Measurements from ENCODE around the gene ZNF805. TPM values are rescaled to one million over a fixed set of nuclear protein-coding genes. Genes with fewer than 3 reads are reported as not detected.
A peak's percentile ranks its signal among the peaks of the same experiment; 100 is the strongest.

Gene ZNF805
- total and polyA plus RNA-seq, 2 of the 13 experiments (the other 11 are each of a cell fraction or from before 2014, with no cell fraction given): 5.1 to 12.8 TPM

DNA sequence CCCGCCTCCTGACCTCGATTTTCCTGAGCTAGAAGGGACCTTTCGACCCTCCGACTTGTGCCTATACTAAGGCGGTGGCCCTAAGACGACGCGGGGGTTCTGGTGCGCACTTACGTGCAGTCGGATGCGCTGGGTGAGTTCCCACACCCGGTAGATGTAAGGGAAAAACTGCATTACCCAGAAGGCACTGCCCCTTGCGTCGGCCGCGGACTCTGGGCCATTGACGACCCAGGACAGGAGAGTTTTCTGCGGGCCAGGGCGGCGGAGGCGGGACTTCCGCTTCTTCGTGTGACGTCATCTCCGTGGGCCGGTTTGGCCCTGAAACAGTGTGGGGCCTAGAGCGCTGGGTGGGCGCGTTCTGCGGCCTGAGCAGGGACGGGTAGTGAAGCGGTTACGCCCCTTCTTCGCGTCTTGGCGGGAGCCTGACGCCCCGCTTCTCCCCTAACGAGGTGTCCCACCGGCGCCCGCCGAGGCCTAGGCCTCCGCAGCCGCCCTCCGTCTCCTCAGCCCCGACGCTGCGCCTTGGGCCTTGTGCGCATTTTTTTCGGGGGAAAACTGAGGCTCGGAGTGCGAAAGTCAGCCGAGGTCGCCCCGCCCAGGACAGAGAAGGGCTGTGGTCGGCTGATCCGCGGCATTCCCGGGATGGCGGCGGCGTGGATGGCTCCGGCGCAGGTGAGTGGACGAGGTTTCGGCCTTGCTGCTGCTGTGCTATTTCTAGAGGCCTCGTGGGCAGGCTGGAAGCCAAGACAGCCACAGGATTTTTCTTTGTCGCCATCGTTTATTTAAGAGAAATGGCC lies 39.9 kb downstream of the ZNF805 start, which contains the start of gene ZNF460 (continued):
- peak; percentile 84 for TF ChIP-seq GMEB2 (CRISPR knock-in tag; IDR thresholded peaks at IDR 0.05; ENCODE audit: low read depth)
- TF ChIP-seq ZNF616 (CRISPR knock-in tag; IDR thresholded peaks at IDR 0.05; ENCODE audit: low read depth): peak; percentile 55; the same call in 1 of the 2 replicates
- peak; percentile 18; the same call in 1 of the 2 replicates for TF ChIP-seq ZNF256 (CRISPR knock-in tag; conservative IDR thresholded peaks at IDR 0.05)
- peak; percentile 76; the same call in 1 of the 2 replicates for TF ChIP-seq MXD1 (CRISPR knock-in tag; IDR thresholded peaks at IDR 0.05)
- peak; percentile 94 for TF ChIP-seq KDM5A (IDR thresholded peaks at IDR 0.05; ENCODE audit: borderline replicate concordance, low read length)
- peak; percentile 63; the same call in 1 of the 2 replicates for TF ChIP-seq ZNF891 (CRISPR knock-in tag; IDR thresholded peaks at IDR 0.05)
- TF ChIP-seq ZNF772 (CRISPR knock-in tag; IDR thresholded peaks at IDR 0.05): peak; percentile 59; the same call in 1 of the 2 replicates
- TF ChIP-seq HDAC2 (CRISPR knock-in tag; IDR thresholded peaks at IDR 0.05): peak; percentile 72
- 0 out of 2 replicates have a peak, but pooled peaks have one; percentile 79 for TF ChIP-seq ARID2 (CRISPR knock-in tag; IDR thresholded peaks at IDR 0.05; ENCODE audit: borderline replicate concordance)
- peak; percentile 98 for TF ChIP-seq THAP11 (CRISPR knock-in tag; IDR thresholded peaks at IDR 0.05)
- 0 out of 2 replicates have a peak, but pooled peaks have one; percentile 31 for TF ChIP-seq ZNF225 (CRISPR knock-in tag; IDR thresholded peaks at IDR 0.05)
- peak; percentile 61; the same call in 1 of the 2 replicates for TF ChIP-seq ZBTB26 (CRISPR knock-in tag; IDR thresholded peaks at IDR 0.05; ENCODE audit: borderline replicate concordance)
- TF ChIP-seq NFE2L2 (IDR thresholded peaks at IDR 0.05; ENCODE audit: low read length): no peak
- TF ChIP-seq ZNF615 (CRISPR knock-in tag; IDR thresholded peaks at IDR 0.05; ENCODE audit: borderline replicate concordance): no peak
- TF ChIP-seq ZNF274 (CRISPR knock-in tag; IDR thresholded peaks at IDR 0.05): 0 out of 2 replicates have a peak, but pooled peaks have one; percentile 17
- no peak for TF ChIP-seq FOXP1 (IDR thresholded peaks at IDR 0.05)
- no peak; the same call in 1 of the 2 replicates for TF ChIP-seq FOXP1 (CRISPR knock-in tag; IDR thresholded peaks at IDR 0.05)
- TF ChIP-seq ZNF878 (CRISPR knock-in tag; IDR thresholded peaks at IDR 0.05): no peak
- no peak for TF ChIP-seq ZNF850 (CRISPR knock-in tag; conservative IDR thresholded peaks at IDR 0.05)
- no peak for TF ChIP-seq TERF1 (CRISPR knock-in tag; IDR thresholded peaks at IDR 0.05)
- no peak for TF ChIP-seq ZNF557 (CRISPR knock-in tag; IDR thresholded peaks at IDR 0.05)
- peak; percentile 77; the same call in 1 of the 2 replicates for TF ChIP-seq NFKB2 (CRISPR knock-in tag; IDR thresholded peaks at IDR 0.05; ENCODE audit: borderline replicate concordance)
- TF ChIP-seq ZNF124 (CRISPR knock-in tag; IDR thresholded peaks at IDR 0.05): no peak
- TF ChIP-seq, protein P1, sequence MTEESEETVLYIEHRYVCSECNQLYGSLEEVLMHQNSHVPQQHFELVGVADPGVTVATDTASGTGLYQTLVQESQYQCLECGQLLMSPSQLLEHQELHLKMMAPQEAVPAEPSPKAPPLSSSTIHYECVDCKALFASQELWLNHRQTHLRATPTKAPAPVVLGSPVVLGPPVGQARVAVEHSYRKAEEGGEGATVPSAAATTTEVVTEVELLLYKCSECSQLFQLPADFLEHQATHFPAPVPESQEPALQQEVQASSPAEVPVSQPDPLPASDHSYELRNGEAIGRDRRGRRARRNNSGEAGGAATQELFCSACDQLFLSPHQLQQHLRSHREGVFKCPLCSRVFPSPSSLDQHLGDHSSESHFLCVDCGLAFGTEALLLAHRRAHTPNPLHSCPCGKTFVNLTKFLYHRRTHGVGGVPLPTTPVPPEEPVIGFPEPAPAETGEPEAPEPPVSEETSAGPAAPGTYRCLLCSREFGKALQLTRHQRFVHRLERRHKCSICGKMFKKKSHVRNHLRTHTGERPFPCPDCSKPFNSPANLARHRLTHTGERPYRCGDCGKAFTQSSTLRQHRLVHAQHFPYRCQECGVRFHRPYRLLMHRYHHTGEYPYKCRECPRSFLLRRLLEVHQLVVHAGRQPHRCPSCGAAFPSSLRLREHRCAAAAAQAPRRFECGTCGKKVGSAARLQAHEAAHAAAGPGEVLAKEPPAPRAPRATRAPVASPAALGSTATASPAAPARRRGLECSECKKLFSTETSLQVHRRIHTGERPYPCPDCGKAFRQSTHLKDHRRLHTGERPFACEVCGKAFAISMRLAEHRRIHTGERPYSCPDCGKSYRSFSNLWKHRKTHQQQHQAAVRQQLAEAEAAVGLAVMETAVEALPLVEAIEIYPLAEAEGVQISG (CRISPR knock-in tag; IDR thresholded peaks at IDR 0.05): peak; percentile 96

Measured in HepG2 (cell line).